HepG2 (cell line): ENCODE results near the gene PIK3R1. TPM values are rescaled to one million over a fixed set of nuclear protein-coding genes. Genes with fewer than 3 reads are reported as not detected.

Experiments used
- ATAC-seq: fragments of 200-7000 bp; cut with Tn5 transposase; 3 replicates; pipeline ENCODE4 v1.9.1; 2020; ENCODE audit warnings: mild to moderate bottlenecking, moderate library complexity
- BruUV-seq: library from RNA; stranded (reverse); fragments of 400-500 nt; replicated peaks from 2 replicates; lab custom pipeline; 2021; lab: Mats Ljungman, UMichigan
- CTCF ChIA-PET: fragments of 300-600 bp; formaldehyde crosslinking; extraction: SDS; loops from one replicate; lab custom pipeline; 2021; ENCODE audit warnings: low total read pairs, inconsistent platforms, low intra/inter-chr PET ratio; lab: Yijun Ruan, JAX
- POLR2A ChIA-PET: fragments of 350-600 bp; sonication (Branson Sonifier 250); formaldehyde crosslinking; loops from one replicate; lab custom pipeline; 2020; ENCODE audit warnings: antibody characterized with exemption, inconsistent platforms; lab: Yijun Ruan, JAX
- DNase-seq: peaks from one replicate; pipeline ENCODE4 v3.0.0-alpha.2; 2015; ENCODE audit warnings: low spot score
- FAIRE-seq: peaks from 3 replicates; lab custom pipeline; 2011; peaks lifted over from hg19 to GRCh38; lab: Jason Lieb, UNC
- H2AFZ ChIP-seq: one replicate; pipeline ENCODE4 v1.6.1; 2011; ENCODE audit warnings: low read length, inconsistent platforms
- H3K27ac ChIP-seq: fragments of 300-600 bp; 3 replicates; pipeline ENCODE4 v1.8.0; 2011; ENCODE audit warnings: mixed run types, mild to moderate bottlenecking, mixed read lengths, low read length, inconsistent platforms; ENCODE audit not compliant: insufficient read depth; ENCODE audit errors: extremely low read length
- H3K27me3 ChIP-seq, 2 experiments: fragments of 200-600 bp in 1 of 2; 2 replicates in 1 of 2; 3 replicates in 1 of 2; pipeline versions ENCODE4 v1.6.0 to v1.8.0; 2011; ENCODE audit warnings: low read length in 2 of 2, mild to moderate bottlenecking in 2 of 2, moderate library complexity in 2 of 2, inconsistent platforms in 1 of 2; ENCODE audit not compliant: insufficient read depth in 2 of 2, control insufficient read depth in 1 of 2
- H3K36me3 ChIP-seq, 2 experiments: fragments of 200-600 bp in 1 of 2; replicated peaks in 1 of 2; 2 replicates in 1 of 2; 3 replicates in 1 of 2; pipeline versions ENCODE4 v1.5.1 to v1.8.0; 2011; ENCODE audit warnings: low read length in 2 of 2, inconsistent platforms in 1 of 2; ENCODE audit not compliant: insufficient read depth in 2 of 2, control insufficient read depth in 1 of 2
- H3K4me1 ChIP-seq: 2 replicates; pipeline ENCODE4 v1.5.1; 2012; ENCODE audit warnings: low read length, inconsistent platforms; ENCODE audit not compliant: insufficient read depth
- H3K4me2 ChIP-seq: 2 replicates; pipeline ENCODE4 v1.6.0; 2011; ENCODE audit warnings: low read depth, low read length, inconsistent platforms
- H3K4me3 ChIP-seq, 3 experiments: fragments of 200-600 bp in 1 of 3; sonication (generic), shearing (Covaris generic) in 1 of 3; replicated peaks in 1 of 3; 2 replicates each; pipeline ENCODE4 v1.5.1; 2011 to 2016; ENCODE audit warnings: low read length in 3 of 3, inconsistent platforms in 2 of 3, low read depth in 2 of 3, mild to moderate bottlenecking in 2 of 3, control low read depth in 1 of 3, mixed read lengths in 1 of 3; ENCODE audit not compliant: insufficient read depth in 1 of 3
- H3K79me2 ChIP-seq: one replicate; pipeline ENCODE4 v1.6.1; 2011; ENCODE audit warnings: low read length, inconsistent platforms; ENCODE audit not compliant: insufficient read depth
- H3K9ac ChIP-seq: 2 replicates; pipeline ENCODE4 v1.6.0; 2011; ENCODE audit warnings: mild to moderate bottlenecking, low read depth, low read length, inconsistent platforms; ENCODE audit not compliant: insufficient read depth
- H3K9me3 ChIP-seq: 2 replicates; pipeline ENCODE4 v1.5.1; 2012; ENCODE audit warnings: mild to moderate bottlenecking, low read length
- H4K20me1 ChIP-seq: 2 replicates; pipeline ENCODE4 v1.6.0; 2011; ENCODE audit warnings: inconsistent platforms, mild to moderate bottlenecking, low read length, moderate library complexity; ENCODE audit not compliant: insufficient read depth
- ATF4 ChIP-seq, 2 experiments: fragments of 450-650 bp in 1 of 2; sonication (generic) in 1 of 2; formaldehyde crosslinking; IDR thresholded peaks; 2 replicates each; pipeline versions ENCODE4 v1.5.0 to v1.8.0; 2020 to 2022; ENCODE audit warnings: mild to moderate bottlenecking in 1 of 2, missing genetic modification reagents in 1 of 2
- EZH2 ChIP-seq: conservative IDR thresholded peaks from 2 replicates; pipeline ENCODE4 v1.6.1; 2012; ENCODE audit warnings: mild to moderate bottlenecking, low read depth, low read length, moderate library complexity
- GATA4 ChIP-seq: sonication (generic); IDR thresholded peaks from 2 replicates; pipeline ENCODE4 v1.6.1; 2016; ENCODE audit warnings: antibody characterized with exemption, low read depth, borderline replicate concordance
- HNF4A ChIP-seq: sonication (generic); formaldehyde crosslinking; IDR thresholded peaks from 2 replicates; pipeline ENCODE4 v1.4.0; 2020; ENCODE audit warnings: missing genetic modification reagents
- MAFF ChIP-seq: IDR thresholded peaks from 2 replicates; pipeline ENCODE4 v1.6.1; 2011; ENCODE audit warnings: low read depth, low read length, improper control_type of control experiment
- MAFK ChIP-seq, 2 experiments: IDR thresholded peaks in 1 of 2; conservative IDR thresholded peaks in 1 of 2; 2 replicates each; pipeline ENCODE4 v1.6.1; 2011; ENCODE audit warnings: improper control_type of control experiment in 2 of 2, low read length in 2 of 2
- MEIS2 ChIP-seq: sonication (generic); formaldehyde crosslinking; IDR thresholded peaks from 2 replicates; pipeline ENCODE4 v1.9.0; 2021; ENCODE audit warnings: mild to moderate bottlenecking, missing genetic modification reagents
- PHF8 ChIP-seq: sonication (generic); formaldehyde crosslinking; IDR thresholded peaks from 2 replicates; pipeline ENCODE4 v1.5.0; 2020; ENCODE audit warnings: missing genetic modification reagents
- ZBTB38 ChIP-seq: sonication (generic); formaldehyde crosslinking; IDR thresholded peaks from 2 replicates; pipeline ENCODE4 v1.5.1; 2020; ENCODE audit warnings: mild to moderate bottlenecking, missing genetic modification reagents
- ZNF274 ChIP-seq: sonication (generic); formaldehyde crosslinking; IDR thresholded peaks from 2 replicates; pipeline ENCODE4 v1.5.1; 2020; ENCODE audit warnings: mild to moderate bottlenecking, missing genetic modification reagents
- ZZZ3 ChIP-seq: sonication (generic); formaldehyde crosslinking; IDR thresholded peaks from 2 replicates; pipeline ENCODE4 v1.4.0; 2020; ENCODE audit warnings: missing genetic modification reagents, mild to moderate bottlenecking, borderline replicate concordance
- WGBS: methylation state at CpG from one replicate; pipeline ENCODE4 v1.1.6; 2017; ENCODE audit warnings: low lambda C conversion rate; 5-methylcytosine and 5-hydroxymethylcytosine counted together
- in situ Hi-C: cut with HindIII; loops from 2 replicates; pipeline ENCODE4 v1.10.0; 2017; ENCODE audit warnings: low pct_unique_long_range_greater_than_20kb; ENCODE audit not compliant: extremely low pct_ligation_motif_present
- intact Hi-C: fragments of 100-400 bp; cut with micrococcal nuclease; formaldehyde crosslinking; loops from one replicate; pipeline ENCODE4 v1.10.0; 2022; ENCODE audit not compliant: unreplicated experiment
- polyA plus RNA-seq, 8 experiments: library from polyadenylated mRNA; depleted of rRNA in 3 of 8; stranded (reverse) in 7 of 8; unstranded in 1 of 8; fragments of >200 nt; fragmentation: Illumina TruSeq in 4 of 8; extraction: Trizol in 4 of 8; gene quantifications; 2 replicates each; pipeline versions ENCODE4 v1.2.1 to v1.2.3, GENCODE V29; 2011 to 2016; ENCODE audit warnings: low read depth in 4 of 8, missing spikeins in 1 of 8, mixed read lengths in 1 of 8; ENCODE audit not compliant: insufficient read depth in 1 of 8
- total RNA-seq, 5 experiments: library from RNA; depleted of rRNA; stranded (reverse); fragments of >200 nt; fragmentation: Illumina TruSeq; extraction: Trizol; gene quantifications; 2 replicates each; pipeline ENCODE4 v1.2.3, GENCODE V29; 2016; ENCODE audit warnings: low read depth in 1 of 5
- TF ChIP-seq, protein P1 (sequence below): sonication (generic); IDR thresholded peaks from 2 replicates; pipeline ENCODE4 v1.6.1; 2016; ENCODE audit warnings: low read depth, borderline replicate concordance

Gene PIK3R1
- total and polyA plus RNA-seq, 2 of the 13 experiments (the other 11 are each of a cell fraction or from before 2014, with no cell fraction given), result 8.4 to 21.3 TPM

GRCh38 chr5:68270399-68270975 lies 54.9 kb downstream of the PIK3R1 start:
- POLR2A ChIA-PET, result interaction anchor here (1.0 kb wide), 1 partner anchor 55 kb away, joined by 4 read pairs; the partner anchor contains the start of gene PIK3R1
- intact Hi-C loops (loop anchor here (2.0 kb wide), 1 partner anchor 14 kb away; no protein-coding TSS in a partner anchor), in situ Hi-C loops (no loop called here)
- no peak overlapping the region for H3K9ac ChIP-seq
- H3K4me2 ChIP-seq, result peak overlapping the region; percentile 48; the same call in 1 of the 2 replicates
- peaks cover 2 to 25% of the 10 kb centered on the region in 2 experiments; a peak in 4 of 5 replicates for H3K36me3 ChIP-seq
- DNase-seq (no peak), FAIRE-seq (no peak), ATAC-seq (no peak)
- peak overlapping the region; percentile 53 for H3K27ac ChIP-seq
- no peaks in the 10 kb centered on the region; the same call in 1 of the 2 replicates for H4K20me1 ChIP-seq
- TF ChIP-seq HNF4A (no peak), MAFK (conservative IDR thresholded peaks at IDR 0.05 in 1 of 2, IDR thresholded peaks at IDR 0.05 in 1 of 2; ENCODE audit: low read length in 2 of 2) (peak in 1 of 2 experiments; percentile 51; a peak in 2 of 4 replicates), MAFF (0 out of 2 replicates have a peak, but pooled peaks have one; percentile 39)
- no peak overlapping the region for H3K4me3 ChIP-seq
- no peaks in the 10 kb centered on the region for H3K27me3 ChIP-seq
- CTCF ChIA-PET, result no interaction called here
- peaks cover 36% of the 10 kb centered on the region for H3K79me2 ChIP-seq
- H2AFZ ChIP-seq, result no peak overlapping the region
- BruUV-seq, result no TSS peak
- no peaks in the 10 kb centered on the region for H3K9me3 ChIP-seq
- H3K4me1 ChIP-seq, result peaks cover 64% of the 10 kb centered on the region

DNA sequence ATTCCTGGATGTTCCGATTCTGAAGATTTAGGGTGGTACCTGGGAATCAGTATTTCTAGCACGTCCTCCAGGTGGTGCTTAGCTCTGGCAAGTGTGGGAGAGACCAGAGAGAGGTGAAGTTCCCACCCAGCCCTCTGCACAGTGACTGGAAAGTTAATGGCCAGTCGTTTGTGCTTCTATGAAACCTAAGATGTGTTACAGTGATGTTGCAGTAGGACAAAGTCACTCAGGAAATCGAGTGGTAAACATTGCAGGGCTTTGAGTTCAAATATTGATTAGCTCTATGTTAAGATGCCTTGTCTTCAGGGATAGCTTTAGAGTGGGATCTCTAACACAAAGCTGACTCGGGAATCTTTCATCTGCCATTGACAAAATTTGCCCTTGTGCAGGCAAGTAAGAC lies 55.6 kb downstream of the PIK3R1 start:
- Histone ChIP-seq H3K79me2 (peaks cover 34% of the 10 kb centered on the region), H3K36me3 (peaks cover 2 to 30% of the 10 kb centered on the region in 2 experiments; a peak in 4 of 5 replicates), H3K4me2 (peak overlapping the region; percentile 48), H3K4me1 (peaks cover 58% of the 10 kb centered on the region), H2AFZ (no peak overlapping the region), H4K20me1 (no peaks in the 10 kb centered on the region; the same call in 1 of the 2 replicates), H3K9me3 (no peaks in the 10 kb centered on the region), H3K27me3 (no peaks in the 10 kb centered on the region), H3K27ac (peak overlapping the region; percentile 53), H3K4me3 (no peak overlapping the region), H3K9ac (no peak overlapping the region)
- in situ Hi-C loops, result no loop called here
- ChIA-PET POLR2A (interaction anchor here (1.0 kb wide), 1 partner anchor 56 kb away, joined by 4 read pairs; the partner anchor contains the start of gene PIK3R1), CTCF (no interaction called here)
- BruUV-seq, result no TSS peak
- 21% methylated on average over 5 of the region's 5 CpGs for WGBS
- FAIRE-seq (no peak), ATAC-seq (peak; percentile 98), DNase-seq (peak; percentile 61)
- intact Hi-C loops, result loop anchor here (2.0 kb wide), 1 partner anchor 14 kb away; no protein-coding TSS in a partner anchor
- no peak for TF ChIP-seq GATA4
- TF ChIP-seq ZNF274 (CRISPR knock-in tag), result no peak
- TF ChIP-seq ZZZ3, result no peak
- TF ChIP-seq EZH2, result no peak
- no peak for TF ChIP-seq PHF8 (CRISPR knock-in tag)
- no peak for TF ChIP-seq ZBTB38 (CRISPR knock-in tag)
- no peak for TF ChIP-seq MEIS2 (CRISPR knock-in tag)
- TF ChIP-seq, protein P1, sequence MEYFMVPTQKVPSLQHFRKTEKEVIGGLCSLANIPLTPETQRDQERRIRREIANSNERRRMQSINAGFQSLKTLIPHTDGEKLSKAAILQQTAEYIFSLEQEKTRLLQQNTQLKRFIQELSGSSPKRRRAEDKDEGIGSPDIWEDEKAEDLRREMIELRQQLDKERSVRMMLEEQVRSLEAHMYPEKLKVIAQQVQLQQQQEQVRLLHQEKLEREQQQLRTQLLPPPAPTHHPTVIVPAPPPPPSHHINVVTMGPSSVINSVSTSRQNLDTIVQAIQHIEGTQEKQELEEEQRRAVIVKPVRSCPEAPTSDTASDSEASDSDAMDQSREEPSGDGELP, result no peak
- peak in 1 of 2 experiments; percentile 82; a peak in 2 of 4 replicates for TF ChIP-seq ATF4 (CRISPR knock-in tag; IDR thresholded peaks at IDR 0.05)
